ENCODE results near the gene COPS8.

Gene COPS8

DNA sequence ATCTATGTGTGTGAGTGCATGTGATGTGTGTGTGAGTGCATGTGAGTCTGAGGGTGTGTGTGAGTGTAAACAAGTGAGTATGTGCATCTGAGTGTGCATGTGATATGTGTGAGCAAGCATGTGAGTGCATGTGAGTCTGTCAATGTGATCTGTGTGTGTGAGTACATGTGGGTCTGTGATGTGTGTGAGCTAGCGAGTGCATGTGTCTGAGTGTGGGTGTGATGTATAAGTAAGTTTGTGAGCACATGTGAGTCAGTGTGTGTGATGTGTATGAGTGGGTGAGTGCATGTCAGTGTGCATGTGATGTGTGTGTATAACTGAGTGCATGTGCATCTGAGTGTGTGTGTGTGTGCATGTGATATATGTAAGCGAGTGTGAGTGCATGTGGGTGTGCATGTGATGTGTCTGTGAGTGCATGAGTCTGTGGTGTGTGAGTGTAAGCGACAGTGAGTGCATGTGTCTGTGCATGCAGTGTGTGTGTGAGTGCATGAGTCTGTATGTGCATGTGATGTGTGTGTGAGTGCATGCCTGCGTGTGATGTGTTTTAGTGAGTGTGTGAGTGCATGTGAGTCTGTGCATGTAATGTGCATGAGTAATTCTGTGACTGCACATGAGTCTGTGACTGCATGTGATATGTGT, 44.1 kb downstream of the COPS8 start:
- in situ Hi-C loops (cut with MboI; ENCODE audit: low sequenced_read_pairs): no loop called here

GRCh38 chr2:237130562-237131421, 45.1 kb downstream of the COPS8 start:
- in situ Hi-C loops (cut with MboI; ENCODE audit: low sequenced_read_pairs): no loop called here

DNA sequence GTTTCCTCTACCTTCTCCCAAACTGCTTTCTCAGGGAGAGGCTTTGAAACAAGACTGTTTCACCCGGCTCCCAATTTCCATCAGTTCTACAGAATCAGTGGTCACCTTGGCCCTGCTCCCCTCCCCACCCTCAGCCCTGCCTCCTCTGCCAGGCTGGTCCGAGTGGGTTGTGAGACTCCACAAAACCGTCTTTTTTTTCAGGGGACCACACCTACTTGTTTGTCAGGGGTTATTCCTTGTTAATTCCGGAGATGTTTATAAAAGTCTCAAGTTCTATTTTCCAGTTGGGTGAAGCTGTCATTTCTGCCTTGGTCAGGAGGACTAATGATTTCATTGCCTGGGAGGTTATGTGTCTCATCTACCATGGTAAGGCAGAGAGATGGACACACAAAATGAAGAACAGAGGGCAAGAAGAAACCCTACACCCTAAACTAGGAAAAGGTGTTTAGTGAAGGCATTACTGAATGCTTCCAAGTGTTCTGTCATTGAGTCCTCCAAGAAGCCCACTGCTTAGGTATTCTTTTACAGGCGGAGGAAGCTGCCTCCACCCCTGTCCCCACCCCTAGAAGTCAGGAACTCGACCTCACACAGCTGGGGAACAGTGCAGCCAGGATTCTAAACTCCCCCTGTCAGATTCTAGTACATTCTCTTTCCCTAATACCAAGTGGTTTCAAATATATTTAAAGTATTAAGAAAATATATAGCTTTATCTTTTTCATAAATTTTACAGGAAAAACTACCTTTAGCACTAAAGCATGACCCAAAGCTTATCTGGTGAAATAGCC, 46.3 kb downstream of the COPS8 start:
- in situ Hi-C loops (cut with MboI; ENCODE audit: low sequenced_read_pairs): no loop called here

GRCh38 chr2:237132799-237133198, 47.1 kb downstream of the COPS8 start:
- in situ Hi-C loops (cut with MboI; ENCODE audit: low sequenced_read_pairs): no loop called here

GRCh38 chr2:237134321-237135230, 48.9 kb downstream of the COPS8 start:
- in situ Hi-C loops (cut with MboI; ENCODE audit: low sequenced_read_pairs): no loop called here

DNA sequence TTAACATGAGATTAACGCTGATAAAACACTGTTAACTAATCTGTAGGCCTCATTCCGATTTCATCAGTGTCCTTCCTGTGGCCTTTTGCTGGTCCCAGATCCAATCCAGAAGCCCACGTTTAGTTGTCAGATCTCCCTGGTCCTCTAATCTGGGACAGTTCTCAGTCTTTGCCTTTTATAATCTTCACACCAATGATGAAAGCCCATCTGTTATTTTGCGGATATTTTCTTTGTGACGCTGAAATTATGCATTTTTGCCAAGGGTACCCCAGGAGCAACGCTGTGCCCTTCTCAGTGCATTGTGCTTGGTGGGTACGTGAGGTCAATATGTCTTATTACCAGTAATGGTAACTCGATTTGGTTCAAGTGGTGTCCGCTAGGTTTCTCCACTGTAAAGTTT, 51.1 kb downstream of the COPS8 start:
- in situ Hi-C loops (cut with MboI; ENCODE audit: low sequenced_read_pairs): no loop called here

DNA sequence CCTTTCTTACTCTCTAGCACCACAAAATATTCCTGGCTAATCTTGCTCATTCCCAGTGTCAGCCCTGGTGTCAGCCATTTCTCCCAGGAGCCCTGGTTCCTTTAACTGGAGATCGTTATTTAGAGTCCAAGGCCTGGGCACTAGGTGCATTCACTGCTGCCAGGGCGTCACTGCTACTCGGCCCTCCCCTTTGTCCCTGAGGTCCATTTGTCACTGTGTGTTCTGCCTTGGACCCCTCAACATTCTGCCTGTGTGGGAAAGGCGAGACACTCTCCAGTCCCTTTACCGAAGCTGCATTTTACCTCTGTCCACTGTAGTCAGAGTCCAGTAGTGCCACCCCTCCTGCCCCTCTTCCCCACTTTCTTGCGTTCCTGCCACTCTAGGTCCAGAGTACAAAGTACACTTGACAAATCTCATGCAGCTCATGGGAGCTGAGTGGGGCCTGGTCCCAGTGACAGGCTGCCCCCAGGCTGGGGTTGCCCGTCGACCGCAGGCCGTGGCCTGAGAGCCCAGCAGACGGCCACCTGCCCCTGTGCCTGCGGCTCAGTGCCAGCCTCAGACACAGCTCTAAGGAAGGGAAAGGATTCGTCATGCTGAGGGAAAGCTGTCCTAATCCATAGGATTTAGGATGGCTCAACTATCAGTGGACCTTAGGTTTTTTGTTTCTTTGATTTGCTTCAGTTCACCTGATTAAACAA, 52.1 kb downstream of the COPS8 start:
- in situ Hi-C loops (cut with MboI; ENCODE audit: low sequenced_read_pairs): no loop called here

DNA sequence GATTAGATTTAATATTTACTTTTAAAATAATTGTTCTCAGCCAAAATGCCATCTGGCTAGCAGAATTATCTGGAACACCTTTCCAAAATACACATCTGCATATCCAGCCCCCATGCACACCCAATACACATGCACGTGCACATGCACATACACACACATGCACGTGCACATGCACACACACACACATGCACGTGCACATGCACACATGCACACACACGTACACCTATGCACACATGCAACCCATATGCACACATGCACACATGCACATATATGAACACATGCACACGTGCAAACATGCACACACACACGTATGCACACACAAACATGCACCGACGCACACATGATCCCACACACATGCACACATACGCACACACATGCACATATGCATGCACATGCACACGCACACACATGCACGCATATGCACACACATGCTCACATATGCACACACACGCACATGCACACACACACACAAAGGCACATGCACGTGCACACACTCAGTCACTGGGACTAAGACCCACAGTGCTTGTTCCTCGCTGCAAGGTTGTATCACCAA, 53.5 kb downstream of the COPS8 start:
- in situ Hi-C loops (cut with MboI; ENCODE audit: low sequenced_read_pairs): no loop called here

DNA sequence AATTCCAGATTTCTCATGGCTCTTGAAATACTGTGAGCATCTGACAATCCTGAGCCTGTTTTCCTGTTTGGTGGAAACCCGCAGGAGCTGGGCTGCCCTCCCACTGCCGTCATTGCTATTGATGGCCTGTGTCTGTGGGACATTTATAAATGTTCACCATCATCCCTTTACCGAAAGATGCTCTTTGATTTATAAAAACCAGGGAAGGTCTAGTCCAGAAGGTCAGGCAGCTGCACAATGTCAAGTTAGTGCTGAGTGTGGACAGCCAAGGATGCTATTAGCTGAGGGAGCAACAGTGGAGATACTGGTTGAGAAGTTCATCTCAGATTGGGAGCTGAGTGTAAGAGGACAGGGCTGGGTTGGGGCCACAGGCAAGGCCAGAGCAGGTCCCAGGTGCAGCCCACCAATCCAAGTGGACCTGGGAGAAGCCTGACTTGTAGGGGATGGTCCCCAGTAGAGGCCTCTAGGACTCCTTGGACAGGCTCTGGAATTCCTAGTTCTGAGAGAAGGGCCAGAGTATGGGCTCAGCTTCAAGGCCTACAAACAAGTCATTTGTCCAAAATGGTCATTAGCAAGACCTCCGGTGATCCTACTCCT, 55.1 kb downstream of the COPS8 start:
- in situ Hi-C loops (cut with MboI; ENCODE audit: low sequenced_read_pairs): no loop called here

- in situ Hi-C loops (cut with MboI; ENCODE audit: low sequenced_read_pairs): no loop called here
Observed at GRCh38 chr2:237141571-237142051, 55.9 kb downstream of the COPS8 start.

- in situ Hi-C loops (cut with MboI; ENCODE audit: low sequenced_read_pairs): no loop called here
Observed at GRCh38 chr2:237143118-237143517, 57.4 kb downstream of the COPS8 start.

DNA sequence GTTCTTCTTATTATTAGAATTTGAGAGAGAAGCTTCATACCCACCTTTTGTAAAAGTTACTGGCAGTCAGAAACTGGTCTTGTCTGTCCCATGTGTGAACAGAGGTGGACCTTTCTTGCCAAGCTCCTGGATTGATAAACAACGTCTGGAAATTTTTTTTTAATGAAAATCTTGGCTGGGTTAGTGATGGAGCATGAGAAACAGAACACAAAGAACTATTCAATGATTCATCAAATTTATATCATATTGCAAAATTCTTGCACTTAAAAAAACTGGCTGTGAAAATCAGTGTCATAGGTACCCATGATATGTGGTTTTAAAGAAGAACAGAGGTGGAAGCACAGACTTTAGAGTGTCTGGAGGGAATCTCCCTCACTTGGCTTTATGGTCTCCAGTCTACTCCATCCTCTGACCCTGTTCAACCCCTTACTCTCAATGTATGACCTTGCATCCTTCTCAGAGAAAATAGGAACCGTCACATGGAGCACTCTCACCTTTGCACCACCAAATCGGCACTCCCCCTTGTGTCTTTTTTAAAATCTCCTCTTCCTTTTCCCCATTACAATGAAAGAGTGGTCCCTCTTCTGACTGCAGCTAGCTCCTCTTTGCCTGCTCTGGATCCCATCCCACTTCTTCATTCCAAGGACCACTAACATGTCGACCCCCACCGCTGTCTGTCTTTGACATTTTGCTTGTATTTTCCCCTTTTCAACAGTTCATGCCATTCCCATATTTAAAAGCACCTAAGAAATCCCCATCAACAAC, 58.2 kb downstream of the COPS8 start:
- in situ Hi-C loops (cut with MboI; ENCODE audit: low sequenced_read_pairs): no loop called here

GRCh38 chr2:237144516-237144915, 58.8 kb downstream of the COPS8 start:
- in situ Hi-C loops (cut with MboI; ENCODE audit: low sequenced_read_pairs): no loop called here

GRCh38 chr2:237147317-237147716, 61.6 kb downstream of the COPS8 start:
- in situ Hi-C loops (cut with MboI; ENCODE audit: low sequenced_read_pairs): no loop called here

GRCh38 chr2:237148624-237149023, 62.9 kb downstream of the COPS8 start:
- in situ Hi-C loops (cut with MboI; ENCODE audit: low sequenced_read_pairs): no loop called here

GRCh38 chr2:237149425-237149824, 63.7 kb downstream of the COPS8 start:
- in situ Hi-C loops (cut with MboI; ENCODE audit: low sequenced_read_pairs): no loop called here

Measured in HL-60/S4 (cell line).